Measurements from ENCODE around the gene IER3.

Gene IER3

GRCh38 chr6:30717129-30717844, 27.1 kb downstream of the IER3 start, which contains the start of gene MDC1 (continued):
- TF ChIP-seq ZNF639 (tag by site-specific recombination; IDR thresholded peaks at IDR 0.05) (peak; percentile 94), ZNF830 (tag by site-specific recombination; IDR thresholded peaks at IDR 0.05; ENCODE audit: low read depth) (no peak), ZNF645 (tag by site-specific recombination; IDR thresholded peaks at IDR 0.05) (no peak), MEIS1 (CRISPR knock-in tag; IDR thresholded peaks at IDR 0.05; ENCODE audit: borderline replicate concordance) (no peak), TSHZ1 (tag by site-specific recombination; IDR thresholded peaks at IDR 0.05; ENCODE audit: borderline replicate concordance) (peak; percentile 78; the same call in 1 of the 2 replicates), ZSCAN5A (tag by site-specific recombination; IDR thresholded peaks at IDR 0.05) (no peak), GLIS1 (tag by site-specific recombination; IDR thresholded peaks at IDR 0.05) (peak; percentile 85), ZNF26 (tag by site-specific recombination; IDR thresholded peaks at IDR 0.05) (no peak), ZNF248 (tag by site-specific recombination; IDR thresholded peaks at IDR 0.05) (no peak), ZNF571 (tag by site-specific recombination; IDR thresholded peaks at IDR 0.05) (no peak), ZNF146 (tag by site-specific recombination; IDR thresholded peaks at IDR 0.05) (peak; percentile 8; the same call in 1 of the 2 replicates), ZNF670 (tag by site-specific recombination; IDR thresholded peaks at IDR 0.05; ENCODE audit: low read depth) (no peak), ZFP3 (tag by site-specific recombination; IDR thresholded peaks at IDR 0.05; ENCODE audit: low read depth) (no peak), HOXA7 (CRISPR knock-in tag; IDR thresholded peaks at IDR 0.05; ENCODE audit: borderline replicate concordance) (peak; percentile 19; the same call in 1 of the 2 replicates), ZNF223 (tag by site-specific recombination; IDR thresholded peaks at IDR 0.05) (0 out of 2 replicates have a peak, but pooled peaks have one; percentile 26), ZBTB49 (tag by site-specific recombination; IDR thresholded peaks at IDR 0.05; ENCODE audit: low read depth) (no peak), ZSCAN16 (tag by site-specific recombination; IDR thresholded peaks at IDR 0.05) (no peak), ZNF513 (tag by site-specific recombination; IDR thresholded peaks at IDR 0.05) (no peak), ZNF529 (tag by site-specific recombination; IDR thresholded peaks at IDR 0.05; ENCODE audit: insufficient replicate concordance) (no peak), ZBTB48 (tag by site-specific recombination; IDR thresholded peaks at IDR 0.05) (peak; percentile 97), ZNF701 (tag by site-specific recombination; IDR thresholded peaks at IDR 0.05) (no peak), ZNF624 (tag by site-specific recombination; IDR thresholded peaks at IDR 0.05) (no peak), ZNF132 (tag by site-specific recombination; IDR thresholded peaks at IDR 0.05; ENCODE audit: borderline replicate concordance) (no peak), ZSCAN30 (tag by site-specific recombination; IDR thresholded peaks at IDR 0.05) (peak; percentile 86), SCRT1 (tag by site-specific recombination; IDR thresholded peaks at IDR 0.05; ENCODE audit: borderline replicate concordance) (peak; percentile 76)
